ENCODE measurements around the gene CTTN. TPM values are rescaled to one million over a fixed set of nuclear protein-coding genes. Genes with fewer than 3 reads are reported as not detected.

CTTN gene
- total RNA-seq, 1 donor: 406 TPM

DNA sequence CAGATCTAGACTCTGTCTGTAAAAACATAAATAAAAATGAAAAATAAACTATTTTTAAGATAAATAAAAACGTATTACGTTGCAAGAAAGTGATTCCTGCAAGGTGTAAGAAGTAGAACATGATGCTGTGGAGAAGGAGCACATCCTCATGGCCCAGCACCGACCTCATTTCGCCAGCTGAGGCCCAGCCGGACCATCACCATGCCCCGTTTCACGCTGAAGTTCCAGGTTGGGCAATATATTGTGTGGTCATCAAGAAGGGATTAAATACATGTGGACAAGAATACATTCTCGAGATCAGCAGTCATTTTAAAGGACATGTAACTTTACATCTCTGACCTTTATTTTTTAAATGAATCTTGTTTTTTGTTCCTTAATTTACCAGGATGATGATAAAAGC, 20.7 kb upstream of the CTTN start:
- no peak overlapping the region for H3K4me3 ChIP-seq (ENCODE audit: low read depth, low read length)
- TF ChIP-seq, protein P1, sequence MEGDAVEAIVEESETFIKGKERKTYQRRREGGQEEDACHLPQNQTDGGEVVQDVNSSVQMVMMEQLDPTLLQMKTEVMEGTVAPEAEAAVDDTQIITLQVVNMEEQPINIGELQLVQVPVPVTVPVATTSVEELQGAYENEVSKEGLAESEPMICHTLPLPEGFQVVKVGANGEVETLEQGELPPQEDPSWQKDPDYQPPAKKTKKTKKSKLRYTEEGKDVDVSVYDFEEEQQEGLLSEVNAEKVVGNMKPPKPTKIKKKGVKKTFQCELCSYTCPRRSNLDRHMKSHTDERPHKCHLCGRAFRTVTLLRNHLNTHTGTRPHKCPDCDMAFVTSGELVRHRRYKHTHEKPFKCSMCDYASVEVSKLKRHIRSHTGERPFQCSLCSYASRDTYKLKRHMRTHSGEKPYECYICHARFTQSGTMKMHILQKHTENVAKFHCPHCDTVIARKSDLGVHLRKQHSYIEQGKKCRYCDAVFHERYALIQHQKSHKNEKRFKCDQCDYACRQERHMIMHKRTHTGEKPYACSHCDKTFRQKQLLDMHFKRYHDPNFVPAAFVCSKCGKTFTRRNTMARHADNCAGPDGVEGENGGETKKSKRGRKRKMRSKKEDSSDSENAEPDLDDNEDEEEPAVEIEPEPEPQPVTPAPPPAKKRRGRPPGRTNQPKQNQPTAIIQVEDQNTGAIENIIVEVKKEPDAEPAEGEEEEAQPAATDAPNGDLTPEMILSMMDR (IDR thresholded peaks at IDR 0.05; ENCODE audit: insufficient read depth, low read depth, low read length): no peak
- DNase-seq (ENCODE audit: low read depth): no peak

DNA sequence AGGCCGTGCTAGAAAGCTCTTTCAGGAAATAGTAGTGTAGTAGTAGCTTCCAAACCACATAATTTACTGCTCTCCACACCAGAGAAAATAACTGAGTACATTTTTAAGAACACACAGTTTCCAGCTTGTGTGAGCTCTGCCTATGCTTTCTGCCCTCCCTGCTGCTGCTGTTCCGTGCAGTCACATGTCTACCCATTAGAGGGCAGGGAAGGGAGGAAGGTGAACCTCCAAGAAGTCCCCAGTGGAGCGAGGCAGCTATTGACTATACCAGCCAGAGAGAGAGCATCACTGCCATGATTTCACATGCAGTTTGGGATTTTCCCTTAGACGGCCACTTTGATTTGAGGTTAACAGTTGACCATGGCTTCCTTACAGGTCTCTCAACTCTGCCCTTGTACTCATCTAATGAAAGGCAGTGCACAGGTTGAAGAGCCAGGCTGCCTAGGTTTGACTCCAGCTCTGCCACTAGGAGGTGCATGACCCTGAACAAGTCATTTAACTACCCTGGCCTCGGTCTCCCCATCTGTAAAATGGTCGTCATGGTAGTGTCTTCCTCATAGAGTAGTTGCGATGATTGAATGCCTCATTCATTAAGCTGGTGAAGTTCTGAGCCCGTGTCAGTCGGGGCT, 19.7 kb upstream of the CTTN start:
- no peak for DNase-seq (ENCODE audit: low read depth)
- no peak overlapping the region for H3K4me3 ChIP-seq (ENCODE audit: low read depth, low read length)
- TF ChIP-seq, protein P1 (IDR thresholded peaks at IDR 0.05; ENCODE audit: insufficient read depth, low read depth, low read length): peak; percentile 5

DNA sequence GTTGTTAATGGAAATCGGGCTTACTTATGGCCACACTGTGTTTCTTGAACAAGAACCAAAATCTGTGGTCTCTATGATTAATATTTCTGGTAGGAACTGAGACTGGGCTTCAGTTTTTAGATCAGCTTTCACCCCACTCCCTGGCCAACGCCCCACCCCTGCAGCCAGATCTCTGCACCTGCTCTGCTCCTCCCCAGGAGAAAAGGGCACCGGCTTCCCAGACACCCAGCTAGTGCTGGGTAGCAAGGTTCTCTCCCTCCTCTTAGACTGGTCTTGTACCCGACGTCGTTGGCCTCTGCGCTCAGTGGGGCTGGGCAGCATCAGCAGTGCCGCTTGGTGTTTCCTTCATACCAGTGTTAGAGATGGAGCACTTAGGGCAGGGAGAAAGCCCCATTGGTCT, 17.0 kb upstream of the CTTN start:
- TF ChIP-seq, protein P1 (IDR thresholded peaks at IDR 0.05; ENCODE audit: insufficient read depth, low read depth, low read length): no peak
- H3K4me3 ChIP-seq (ENCODE audit: low read depth, low read length): no peak overlapping the region
- DNase-seq (ENCODE audit: low read depth): no peak

DNA sequence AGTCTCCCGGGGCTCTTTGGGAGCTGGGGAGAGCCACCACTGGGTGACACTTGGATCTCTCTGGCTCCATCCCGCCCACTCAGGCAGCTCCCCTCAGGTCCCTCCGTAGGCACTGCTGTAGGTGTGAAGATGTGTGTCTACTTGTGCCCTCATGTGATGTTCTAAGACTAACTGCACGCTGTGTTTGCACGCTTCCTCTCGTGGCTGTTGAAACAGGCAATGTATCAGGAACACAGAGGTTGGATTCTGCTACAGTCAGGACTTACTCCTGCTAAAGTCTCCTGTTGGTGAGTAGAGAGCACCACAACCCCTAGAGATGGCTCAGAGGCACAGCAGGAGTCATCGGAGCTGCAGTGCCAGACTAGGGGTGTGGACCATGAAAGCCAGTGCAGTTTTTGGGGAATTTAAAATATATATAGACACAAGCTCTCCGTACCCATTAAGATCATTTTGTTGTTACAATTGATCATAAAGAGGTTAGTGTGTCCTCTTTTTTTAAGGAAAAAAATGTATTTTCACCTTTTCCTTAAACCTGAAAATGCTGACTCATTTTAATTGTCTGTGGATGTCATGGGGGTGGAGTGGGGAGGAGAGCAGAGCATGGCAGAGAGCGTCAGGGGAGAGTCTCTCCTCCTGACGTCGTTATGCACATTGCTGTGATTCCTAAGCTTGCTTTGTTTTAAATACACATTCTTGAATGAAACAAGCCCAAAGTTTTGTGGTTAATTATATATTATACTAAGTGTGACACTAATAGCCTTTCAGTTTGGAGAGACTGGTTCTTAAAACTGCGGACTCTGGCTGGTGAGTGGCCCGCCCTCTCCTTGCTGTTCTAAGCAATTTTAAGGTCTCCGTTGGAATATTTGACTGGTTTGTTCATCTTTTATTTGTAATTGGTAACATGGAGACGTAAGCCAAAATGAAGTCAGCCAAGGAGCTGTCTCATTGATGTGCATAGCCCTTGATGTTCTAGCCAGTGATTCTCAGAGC, 16.2 kb upstream of the CTTN start:
- DNase-seq (ENCODE audit: low read depth): peak; percentile 87
- TF ChIP-seq, protein P1 (IDR thresholded peaks at IDR 0.05; ENCODE audit: insufficient read depth, low read depth, low read length): peak; percentile 36
- H3K4me3 ChIP-seq (ENCODE audit: low read depth, low read length): no peak overlapping the region

DNA sequence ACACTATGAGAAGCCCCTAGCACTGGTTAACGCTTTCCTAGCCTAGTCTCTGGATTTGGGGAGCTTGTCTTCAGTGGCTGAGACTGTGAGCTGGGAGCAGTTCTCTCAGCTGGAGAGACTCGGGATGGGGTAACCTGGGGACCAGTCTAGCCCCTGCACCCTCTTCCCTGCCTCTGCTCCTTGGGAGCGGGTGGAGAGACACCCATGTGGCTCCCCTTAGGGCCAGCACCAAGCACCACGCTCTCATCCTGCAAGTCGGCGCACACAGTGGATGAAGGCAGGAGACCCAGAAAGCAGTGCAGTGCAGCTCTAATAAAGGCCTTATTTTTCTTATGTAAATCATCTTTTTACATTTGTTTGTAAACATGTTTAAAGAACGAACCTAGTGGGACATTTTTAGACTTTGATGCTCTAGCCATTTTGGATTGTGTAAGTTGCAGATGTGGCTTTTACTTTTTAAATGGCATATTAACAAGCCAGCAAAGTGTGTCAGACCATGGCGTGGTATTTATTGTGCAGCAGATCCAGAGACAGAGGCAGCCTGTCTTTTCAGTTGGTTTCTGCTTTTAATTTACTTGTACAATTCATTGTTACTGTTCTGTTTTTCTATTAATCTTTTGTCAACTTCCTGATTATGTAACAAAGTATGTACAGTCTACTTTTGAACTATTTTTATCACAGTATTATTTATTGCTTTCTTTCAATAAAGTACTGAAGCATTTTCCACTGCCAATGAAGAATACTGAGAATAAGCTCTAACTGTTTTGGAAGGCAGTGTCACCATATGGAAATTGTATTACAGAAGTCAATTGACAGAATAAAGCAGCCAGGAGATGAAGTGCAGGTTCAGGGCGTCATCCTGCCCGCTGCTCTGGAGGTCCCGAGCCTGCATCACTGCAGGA, 14.4 kb upstream of the CTTN start:
- TF ChIP-seq, protein P1 (IDR thresholded peaks at IDR 0.05; ENCODE audit: insufficient read depth, low read depth, low read length): no peak
- peak; percentile 35 for DNase-seq (ENCODE audit: low read depth)
- H3K4me3 ChIP-seq (ENCODE audit: low read depth, low read length): no peak overlapping the region

DNA sequence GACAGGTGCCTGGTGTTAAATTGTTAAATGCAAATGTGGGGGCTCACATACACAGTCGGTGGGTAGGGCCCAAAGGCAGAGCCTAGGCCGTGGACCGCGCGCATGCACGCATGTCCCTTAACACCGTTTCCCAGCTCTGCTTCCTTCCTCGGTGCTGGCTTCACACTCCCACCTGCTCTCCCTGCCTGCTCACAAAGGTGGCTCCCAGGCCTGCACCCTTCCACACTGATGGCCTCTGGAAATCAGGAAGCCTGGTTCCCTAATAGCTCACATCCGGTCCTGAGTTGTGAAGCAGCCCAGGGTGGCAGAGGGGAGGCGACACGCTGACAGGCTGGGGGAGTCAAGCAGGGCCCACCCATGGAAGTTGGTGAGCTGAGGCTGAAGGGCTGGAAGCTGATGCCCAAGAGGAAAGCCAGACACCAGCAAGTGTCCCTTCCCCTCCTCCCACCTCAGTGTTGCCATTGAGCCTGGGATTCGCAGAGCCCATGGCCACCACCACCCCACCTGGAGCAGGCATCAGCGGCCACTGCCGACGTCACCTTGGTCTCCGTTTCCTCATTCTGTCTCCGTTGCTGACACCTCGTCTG, 13.7 kb upstream of the CTTN start:
- no peak overlapping the region for H3K4me3 ChIP-seq (ENCODE audit: low read depth, low read length)
- no peak for DNase-seq (ENCODE audit: low read depth)
- TF ChIP-seq, protein P1 (IDR thresholded peaks at IDR 0.05; ENCODE audit: insufficient read depth, low read depth, low read length): no peak
